HL-60 (cell line): Measurements from ENCODE around the gene TMEM273.

Experiments used
- CTCF ChIP-seq: IDR thresholded peaks from one replicate; pipeline ENCODE4 v1.5.1; 2011; ENCODE audit warnings: low read length, control low read depth, inconsistent platforms; ENCODE audit not compliant: insufficient read depth
- POLR2AphosphoS5 ChIP-seq: IDR thresholded peaks from 2 replicates; pipeline ENCODE4 v1.6.1; 2012; ENCODE audit warnings: low read depth

GRCh38 chr10:49223205-49223604, 35.0 kb upstream of the TMEM273 start:
- TF ChIP-seq POLR2AphosphoS5 (no peak), CTCF (no peak)
